ACC112 (cell line): ENCODE results near the gene SPATA6.
"Not testable (repeated sequence)": the region's sequence is repeated elsewhere in the genome, so short reads cannot be mapped to it uniquely, and the experiment has no call there.

ENCODE experiments used
- H2AFZ ChIP-seq: fragments of 200-600 bp; sonication (generic); one replicate; pipeline ENCODE4 v1.6.0; 2017; ENCODE audit warnings: antibody characterized with exemption, low read length; ENCODE audit not compliant: unreplicated experiment
- H3K27ac ChIP-seq: fragments of 200-600 bp; sonication (generic); 2 replicates; pipeline ENCODE4 v1.5.1; 2014; ENCODE audit warnings: low read depth, mild to moderate bottlenecking, antibody characterized with exemption, low read length, moderate library complexity
- H3K27me3 ChIP-seq: fragments of 200-600 bp; sonication (generic); 2 replicates; pipeline ENCODE4 v1.6.1; 2014; ENCODE audit warnings: mild to moderate bottlenecking, antibody characterized with exemption, low read length, moderate library complexity, mixed read lengths; ENCODE audit not compliant: insufficient read depth
- H3K36me3 ChIP-seq: fragments of 200-600 bp; sonication (generic); 2 replicates; pipeline ENCODE4 v1.6.1; 2016; ENCODE audit warnings: mild to moderate bottlenecking, antibody characterized with exemption, low read length, moderate library complexity, mixed read lengths; ENCODE audit not compliant: insufficient read depth
- H3K4me1 ChIP-seq: fragments of 200-600 bp; sonication (generic); one replicate; pipeline ENCODE4 v1.6.1; 2016; ENCODE audit warnings: low read length, mixed read lengths; ENCODE audit not compliant: insufficient read depth, unreplicated experiment, control insufficient read depth
- H3K4me3 ChIP-seq: fragments of 200-600 bp; sonication (generic); 2 replicates; pipeline ENCODE4 v1.5.1; 2014; ENCODE audit warnings: mild to moderate bottlenecking, low read depth, low read length
- H3K79me2 ChIP-seq: fragments of 200-600 bp; sonication (generic); one replicate; pipeline ENCODE4 v1.6.0; 2016; ENCODE audit warnings: low read length; ENCODE audit not compliant: control insufficient read depth, unreplicated experiment, insufficient read depth

SPATA6 gene

DNA sequence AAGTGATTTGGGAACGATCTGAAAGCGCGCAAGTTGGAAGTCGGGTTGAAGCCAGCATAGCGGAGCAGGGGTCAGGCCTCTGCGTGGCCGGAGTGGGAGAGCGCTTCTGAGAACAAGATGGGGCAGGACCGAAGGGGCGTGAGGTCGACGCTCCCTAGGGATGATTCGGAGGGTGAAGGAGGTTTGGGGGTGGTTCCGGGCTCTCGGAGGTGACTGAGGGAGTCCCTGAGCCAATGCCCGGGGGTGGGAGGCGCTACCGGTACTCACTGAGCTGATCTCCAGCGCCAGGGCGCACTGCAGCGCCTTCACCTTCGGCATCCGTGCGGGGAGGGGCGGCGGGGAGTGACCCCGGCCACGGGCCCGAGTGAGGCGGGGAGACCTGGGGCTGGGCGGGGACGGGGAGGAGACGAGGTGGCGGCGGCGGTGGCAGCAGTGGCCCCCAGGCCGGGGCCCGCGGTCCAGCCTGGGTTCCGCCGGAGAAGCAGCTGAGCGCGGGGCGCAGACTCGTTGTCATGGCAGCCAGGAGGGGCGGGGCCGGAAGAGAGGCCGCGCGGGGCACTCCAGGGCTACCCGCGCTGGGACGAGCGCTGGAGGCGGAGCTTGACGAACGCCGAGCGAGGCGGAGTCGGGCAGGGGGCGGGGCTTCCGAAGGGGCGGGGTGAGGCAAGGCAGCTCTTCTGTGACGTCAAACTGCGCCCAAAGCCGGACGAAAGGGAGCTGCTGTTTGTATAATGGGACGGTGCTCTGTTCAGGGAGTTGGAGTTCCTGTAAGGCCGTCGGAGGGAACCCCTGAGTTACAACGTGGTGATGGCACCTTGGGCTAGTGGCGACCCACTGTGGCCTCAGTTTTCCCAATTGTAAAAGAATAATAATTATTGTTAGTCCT lies at the start of gene SPATA6:
TSS of gene SPATA6 (minus strand) at position 514 of the 886 bp plus-strand sequence. CDS start at position 318, 196 bp downstream.
- peaks cover 6% of the 10 kb centered on the region for H3K79me2 ChIP-seq
- no peaks in the 10 kb centered on the region for H3K27me3 ChIP-seq
- peak within 1 kb of the TSS; percentile 71 for H3K27ac ChIP-seq
- no peaks in the 10 kb centered on the region for H3K36me3 ChIP-seq
- H3K4me1 ChIP-seq = peaks cover 15% of the 10 kb centered on the region
- H2AFZ ChIP-seq = peak within 1 kb of the TSS; percentile 99
- peak within 1 kb of the TSS; percentile 94 for H3K4me3 ChIP-seq

DNA sequence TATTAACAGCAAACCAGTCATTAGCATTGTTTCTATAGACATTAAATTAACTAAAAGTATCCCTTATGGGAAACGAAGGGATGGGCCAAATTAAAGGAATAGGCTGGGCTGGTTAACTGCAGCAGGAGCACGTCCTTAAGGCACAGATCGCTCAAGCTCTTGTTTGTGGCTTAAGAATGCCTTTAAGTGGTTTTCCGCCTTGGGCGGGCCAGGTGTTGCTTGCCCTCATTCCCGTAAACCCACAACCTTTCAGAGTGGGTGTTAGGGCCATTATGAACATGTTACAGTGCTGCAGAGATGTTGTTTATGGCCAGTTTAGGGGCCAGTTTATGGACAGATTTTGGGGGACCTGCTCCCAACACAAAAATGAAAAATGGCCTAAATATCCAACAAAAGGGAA lies 47.9 kb upstream of the SPATA6 start:
- H3K4me3 ChIP-seq, H3K27ac ChIP-seq, H2AFZ ChIP-seq, H3K36me3 ChIP-seq, H3K79me2 ChIP-seq, H3K4me1 ChIP-seq: not testable (repeated sequence)
- H3K27me3 ChIP-seq = peaks cover 23% of the 10 kb centered on the region

DNA sequence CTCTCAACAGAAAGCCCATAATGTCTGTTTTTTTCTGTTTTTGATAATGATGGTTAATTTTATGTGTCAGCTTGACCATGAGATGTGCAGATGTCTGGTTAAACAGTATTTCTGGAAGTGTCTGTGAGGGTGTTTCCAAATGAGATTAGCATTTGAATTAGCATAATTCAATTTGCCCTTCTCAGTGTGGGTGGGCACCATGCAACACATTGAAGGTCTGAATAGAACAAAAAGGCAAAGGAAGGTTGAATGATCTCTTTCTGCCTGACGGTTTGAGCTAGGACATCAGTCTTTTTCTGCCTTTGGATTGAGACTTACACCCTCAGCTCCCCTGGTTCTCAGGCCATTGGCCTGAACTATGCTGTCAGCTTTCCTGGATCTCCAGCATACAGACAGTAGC lies 34.9 kb upstream of the SPATA6 start:
- no peaks in the 10 kb centered on the region for H3K4me1 ChIP-seq
- H3K79me2 ChIP-seq = no peaks in the 10 kb centered on the region
- no peak overlapping the region for H2AFZ ChIP-seq
- no peak overlapping the region for H3K4me3 ChIP-seq
- H3K27ac ChIP-seq = no peak overlapping the region
- peaks cover 21% of the 10 kb centered on the region for H3K27me3 ChIP-seq
- H3K36me3 ChIP-seq = no peaks in the 10 kb centered on the region

DNA sequence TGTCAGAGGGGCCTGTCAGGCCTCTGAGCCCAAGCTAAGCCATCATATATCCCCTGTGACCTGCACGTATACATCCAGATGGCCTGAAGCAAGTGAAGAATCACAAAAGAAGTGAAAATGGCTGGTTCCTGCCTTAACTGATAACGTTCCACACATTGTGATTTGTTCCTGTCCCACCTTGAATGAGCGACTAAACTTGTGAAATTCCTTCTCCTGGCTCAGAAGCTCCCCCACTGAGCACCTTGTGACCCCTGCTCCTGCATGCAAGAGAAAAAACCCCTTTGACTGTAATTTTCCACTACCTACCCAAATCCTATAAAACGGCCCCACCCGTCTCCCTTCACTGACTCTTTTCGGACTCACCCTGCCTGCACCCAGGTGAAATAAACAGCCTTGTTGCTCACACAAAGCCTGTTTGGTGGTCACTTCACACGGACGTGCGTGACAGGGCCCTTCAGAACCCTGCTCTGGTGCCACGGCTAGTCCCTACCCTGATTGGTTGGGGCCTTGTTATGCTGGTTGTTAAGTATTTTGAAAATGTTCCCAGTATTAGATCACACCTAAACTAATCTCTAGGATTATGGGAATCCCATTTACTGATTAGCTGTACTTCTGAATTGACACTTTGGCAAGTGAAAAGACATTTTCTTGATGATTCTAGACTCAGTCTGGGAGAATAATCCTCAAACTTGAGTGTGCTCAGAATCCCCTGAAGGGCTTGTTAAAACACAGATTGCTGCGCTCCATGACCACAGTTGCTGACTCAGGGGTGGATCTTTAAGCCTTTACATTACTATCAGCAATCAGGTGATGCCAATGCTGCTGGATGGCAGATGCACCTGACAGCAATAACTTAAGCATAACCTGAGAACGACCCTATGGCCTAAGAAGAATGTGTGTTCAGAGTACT lies 28.8 kb upstream of the SPATA6 start:
- H3K36me3 ChIP-seq = no peaks in the 10 kb centered on the region
- H3K79me2 ChIP-seq = no peaks in the 10 kb centered on the region
- H3K4me3 ChIP-seq = no peak overlapping the region
- no peaks in the 10 kb centered on the region for H3K4me1 ChIP-seq
- H3K27me3 ChIP-seq = peaks cover 5% of the 10 kb centered on the region; the same call in 1 of the 2 replicates
- H2AFZ ChIP-seq = no peak overlapping the region
- H3K27ac ChIP-seq = no peak overlapping the region

DNA sequence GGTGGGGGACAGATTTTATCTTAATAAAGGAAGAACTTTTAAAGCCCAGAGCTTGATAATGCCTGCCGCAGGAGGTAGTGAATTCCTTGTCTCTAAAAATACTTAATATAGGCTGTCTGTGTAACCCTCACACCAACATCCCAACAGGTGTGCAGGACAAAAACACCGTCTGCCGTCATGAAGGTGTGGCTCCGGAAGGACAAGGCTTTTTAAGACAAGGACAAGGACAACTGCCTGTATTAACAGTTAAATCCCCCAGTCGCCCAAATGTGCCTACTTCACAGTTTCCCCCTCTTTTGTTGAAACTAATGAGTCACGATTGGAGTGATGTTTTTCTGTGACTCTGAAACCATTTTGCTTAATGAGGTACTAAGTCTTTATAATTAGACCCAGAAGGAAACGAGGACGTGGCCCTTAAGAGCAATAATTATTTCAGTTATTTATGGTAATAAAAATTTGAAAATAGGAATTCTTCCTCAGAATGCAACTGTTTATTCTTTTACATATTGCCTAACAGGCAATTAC lies 27.3 kb upstream of the SPATA6 start:
- H3K4me3 ChIP-seq = no peak overlapping the region
- no peak overlapping the region for H2AFZ ChIP-seq
- no peaks in the 10 kb centered on the region for H3K79me2 ChIP-seq
- H3K4me1 ChIP-seq = peaks cover 9% of the 10 kb centered on the region
- H3K27me3 ChIP-seq = no peaks in the 10 kb centered on the region
- H3K27ac ChIP-seq = no peak overlapping the region
- no peaks in the 10 kb centered on the region for H3K36me3 ChIP-seq

DNA sequence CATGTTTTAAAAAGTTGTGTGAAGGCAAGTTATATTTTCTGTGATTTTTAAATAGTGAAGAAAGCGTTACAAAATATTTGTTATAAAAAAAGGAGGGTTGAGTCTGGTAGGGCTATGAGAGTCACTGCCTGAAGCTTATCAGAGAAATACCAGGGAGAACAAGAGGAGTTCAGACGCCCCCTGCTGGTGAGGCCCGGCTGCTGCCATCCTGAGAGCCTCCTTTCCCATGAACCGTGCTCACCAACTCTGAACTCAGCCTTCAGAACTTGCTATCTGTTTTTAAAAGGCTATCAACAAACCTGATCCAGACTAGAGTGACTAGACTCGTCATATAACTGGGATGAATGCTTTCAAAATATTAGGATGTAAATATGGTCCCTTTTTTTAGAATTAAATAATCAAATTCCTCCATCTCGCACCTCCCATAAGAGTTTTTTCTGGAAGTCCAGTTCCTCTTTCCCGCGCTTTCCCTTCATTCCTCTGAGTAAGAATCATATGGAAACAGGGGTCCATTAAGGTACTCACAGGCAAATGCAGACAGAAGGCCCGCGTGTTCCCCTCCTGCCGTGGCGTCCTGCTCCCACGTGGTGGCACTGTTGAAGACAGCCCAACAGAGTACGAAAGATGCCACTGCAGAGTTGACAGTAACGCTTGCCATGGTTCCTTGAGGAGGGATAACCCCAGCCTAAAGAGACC lies 26.2 kb upstream of the SPATA6 start:
- Histone ChIP-seq H3K27ac (no peak overlapping the region), H3K4me1 (peaks cover 15% of the 10 kb centered on the region), H3K4me3 (no peak overlapping the region), H3K27me3 (no peaks in the 10 kb centered on the region), H3K79me2 (no peaks in the 10 kb centered on the region), H2AFZ (peak overlapping the region; percentile 34), H3K36me3 (no peaks in the 10 kb centered on the region)

DNA sequence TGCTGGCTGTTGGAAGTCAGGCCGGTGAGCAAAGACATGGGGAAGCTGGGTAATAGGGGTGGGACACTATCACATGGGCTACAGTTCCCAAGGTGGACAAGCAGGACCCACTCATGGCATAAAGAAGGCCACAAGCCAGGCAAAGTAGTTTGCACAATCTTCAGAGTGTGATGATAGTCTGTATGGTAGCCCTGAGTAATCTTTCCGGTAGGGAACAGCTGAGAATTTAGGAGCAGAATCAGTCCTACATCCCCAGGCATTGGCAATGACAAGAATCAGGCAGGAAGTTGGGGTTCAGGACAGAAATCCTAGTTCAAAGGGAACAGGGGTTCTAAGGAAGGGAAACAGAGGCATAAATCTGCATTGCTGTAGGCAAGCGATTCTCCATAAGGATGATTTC lies 23.9 kb upstream of the SPATA6 start:
- H3K4me1 ChIP-seq = peaks cover 21% of the 10 kb centered on the region
- H2AFZ ChIP-seq = no peak overlapping the region
- no peak overlapping the region for H3K4me3 ChIP-seq
- H3K27me3 ChIP-seq = no peaks in the 10 kb centered on the region
- no peak overlapping the region for H3K27ac ChIP-seq
- H3K79me2 ChIP-seq = no peaks in the 10 kb centered on the region
- no peaks in the 10 kb centered on the region for H3K36me3 ChIP-seq

DNA sequence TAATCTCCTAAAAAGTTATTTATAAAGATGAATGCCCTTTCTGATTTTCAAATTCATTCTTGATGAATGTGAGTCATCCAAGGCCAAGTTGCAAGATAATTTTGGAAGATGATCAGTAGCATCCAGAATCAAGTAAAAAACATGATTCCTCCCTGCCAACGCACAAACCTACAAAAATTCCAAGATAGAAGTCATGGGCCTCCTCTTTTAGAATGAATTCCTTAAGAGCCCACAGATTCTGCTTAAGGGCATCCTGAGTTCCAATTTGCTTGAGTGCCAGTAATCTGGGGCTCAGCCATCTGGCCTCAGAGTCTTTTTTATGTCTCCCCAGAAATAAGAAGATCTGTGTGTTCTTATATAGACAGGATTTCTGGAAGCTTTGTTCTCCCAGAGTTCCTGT lies 23.2 kb upstream of the SPATA6 start:
- no peak overlapping the region for H2AFZ ChIP-seq
- H3K27ac ChIP-seq = no peak overlapping the region

DNA sequence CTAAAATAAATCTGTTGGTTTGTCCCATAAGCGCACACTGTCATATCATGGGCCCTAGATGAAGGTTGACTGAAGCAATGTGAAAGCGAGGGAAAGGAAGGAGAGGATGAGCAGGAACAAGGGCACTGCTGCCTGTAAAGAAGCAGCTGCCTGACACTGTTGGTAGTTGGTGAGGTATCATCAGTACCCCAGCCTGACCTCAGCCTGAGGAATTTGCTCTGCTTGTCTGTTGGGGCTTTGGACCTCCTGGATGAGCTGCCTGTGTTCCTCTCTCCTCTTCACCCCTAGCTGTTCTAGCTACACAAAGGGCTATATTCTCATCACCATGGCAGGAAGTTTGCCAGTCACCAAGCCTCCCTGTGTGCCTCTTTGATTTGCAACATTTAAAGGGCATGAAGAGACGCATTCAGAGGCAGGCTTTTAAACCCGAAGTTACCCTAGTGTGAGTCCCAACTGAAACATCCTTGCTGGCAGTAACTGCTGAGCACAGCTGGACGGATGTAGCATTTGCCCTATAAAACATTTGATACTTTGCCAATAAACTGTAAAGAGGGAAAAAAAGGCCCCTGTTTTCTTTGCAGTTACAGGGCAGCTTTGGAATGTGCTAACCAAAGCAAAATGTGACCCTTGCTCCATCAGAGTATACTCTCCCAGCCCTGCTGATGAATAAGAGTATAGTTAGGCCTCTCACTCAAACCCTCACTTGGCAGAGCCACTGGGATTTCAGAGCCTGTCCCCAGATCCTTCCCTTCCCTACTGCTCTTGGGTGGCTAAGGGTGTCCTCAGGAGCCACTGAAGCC lies 22.2 kb upstream of the SPATA6 start:
- Histone ChIP-seq H2AFZ (no peak overlapping the region), H3K4me1 (peaks cover 21% of the 10 kb centered on the region), H3K27ac (peak overlapping the region; percentile 54), H3K79me2 (no peaks in the 10 kb centered on the region), H3K36me3 (no peaks in the 10 kb centered on the region), H3K4me3 (peak overlapping the region; percentile 13; the same call in 1 of the 2 replicates), H3K27me3 (no peaks in the 10 kb centered on the region)

More for the DNA sequence above, 23.2 kb upstream of the SPATA6 start:
- Histone ChIP-seq H3K27me3 (no peaks in the 10 kb centered on the region), H3K79me2 (no peaks in the 10 kb centered on the region), H3K4me1 (peaks cover 21% of the 10 kb centered on the region), H3K36me3 (no peaks in the 10 kb centered on the region), H3K4me3 (no peak overlapping the region)
